NB4 (cell line): ENCODE data around the gene TSPAN7.

Experiments
- CTCF ChIP-seq: IDR thresholded peaks from one replicate; pipeline ENCODE4 v1.5.1; 2012; ENCODE audit warnings: low read depth, low read length
- MYC ChIP-seq: IDR thresholded peaks from 2 replicates; pipeline ENCODE4 v1.6.1; 2011; ENCODE audit warnings: low read depth, low read length
- POLR2A ChIP-seq: IDR thresholded peaks from 2 replicates; pipeline ENCODE4 v1.6.1; 2011; ENCODE audit warnings: mild to moderate bottlenecking; ENCODE audit not compliant: insufficient read length; ENCODE audit errors: extremely low read depth

- TF ChIP-seq CTCF (no peak), POLR2A (no peak), MYC (no peak)
These were observed 137.8 kb downstream of the TSPAN7 start for GRCh38 chrX:38699121-38699520.
